GM18499 (cell line): ENCODE results near the gene ACTG1.

Source experiments
- ATAC-seq: cut with Tn5 transposase; IDR thresholded peaks from one replicate; pipeline ENCODE4 v1.9.1; 2021; ENCODE audit warnings: moderate number of reproducible peaks; ENCODE audit not compliant: insufficient read depth, unreplicated experiment

The ACTG1 gene

DNA sequence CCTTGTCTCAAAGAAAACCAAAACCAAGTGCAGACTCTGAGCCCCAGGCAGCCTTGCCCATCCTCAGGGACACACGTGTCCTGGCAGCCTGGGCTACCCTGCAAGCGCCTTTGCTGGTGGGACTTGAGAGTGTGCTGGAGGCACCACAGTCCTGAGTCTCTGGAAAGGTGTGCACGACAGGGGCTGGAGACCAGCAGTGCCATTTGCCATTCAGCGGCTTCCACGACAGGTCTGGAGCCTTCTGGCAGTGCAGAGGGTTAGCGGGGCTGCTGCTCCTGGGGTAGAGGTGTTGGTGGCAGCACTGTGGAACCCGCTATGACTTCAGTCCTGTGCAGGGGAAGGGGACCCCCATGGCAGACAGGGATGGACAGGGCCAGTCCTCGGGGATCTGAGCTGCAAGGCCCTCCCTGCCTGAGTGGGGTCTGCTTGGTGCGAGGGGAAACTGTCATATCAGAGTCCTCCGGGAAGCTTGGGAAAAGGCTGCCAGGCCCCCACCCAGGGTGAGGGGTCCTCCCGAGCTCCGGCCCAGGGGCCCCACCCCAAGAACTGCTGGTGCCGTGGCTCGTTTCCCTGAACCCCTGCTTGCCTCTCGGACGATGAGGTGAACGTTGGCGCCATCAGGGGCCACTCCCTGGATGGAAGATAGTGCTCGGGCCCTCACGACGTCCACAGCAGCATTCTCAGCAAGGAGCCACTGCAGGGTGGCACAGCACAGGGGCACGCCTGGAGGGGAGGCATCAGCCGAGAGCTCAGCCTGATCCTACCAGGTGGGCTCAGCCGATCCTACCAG lies 32.8 kb upstream of the ACTG1 start:
- no peak for ATAC-seq

DNA sequence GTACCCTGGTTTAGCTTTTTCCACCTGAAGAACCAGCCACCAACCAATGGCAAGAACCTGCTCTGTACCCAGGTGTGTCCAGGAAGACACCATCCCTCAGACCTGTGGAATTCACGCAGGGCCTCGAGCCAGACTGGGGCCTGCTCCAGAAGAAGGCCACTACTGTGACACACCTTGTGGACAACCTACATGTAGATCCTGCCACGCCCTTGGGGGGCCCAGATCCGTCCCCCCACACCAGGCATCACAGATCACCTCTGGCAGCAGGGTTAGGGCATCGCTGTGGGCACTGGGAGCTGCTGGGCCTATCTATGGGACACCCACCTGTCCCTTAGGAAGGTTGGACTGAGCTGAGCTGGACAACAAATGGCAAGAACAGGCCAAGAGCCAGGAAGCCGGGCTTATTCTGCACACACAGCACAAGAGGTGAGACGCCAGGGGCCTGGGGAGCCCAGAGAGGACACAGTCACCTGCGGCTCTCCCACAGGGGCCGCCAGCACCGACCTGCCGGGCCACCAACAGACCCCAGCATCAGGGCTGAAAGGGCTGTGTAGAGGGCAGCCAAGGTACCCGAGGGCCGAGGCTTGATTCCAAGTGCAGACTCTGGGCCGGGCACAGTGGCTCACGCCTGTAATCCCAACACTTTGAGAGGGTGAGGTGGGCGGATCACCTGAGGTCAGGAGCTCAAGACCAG lies 31.8 kb upstream of the ACTG1 start:
- no peak for ATAC-seq

DNA sequence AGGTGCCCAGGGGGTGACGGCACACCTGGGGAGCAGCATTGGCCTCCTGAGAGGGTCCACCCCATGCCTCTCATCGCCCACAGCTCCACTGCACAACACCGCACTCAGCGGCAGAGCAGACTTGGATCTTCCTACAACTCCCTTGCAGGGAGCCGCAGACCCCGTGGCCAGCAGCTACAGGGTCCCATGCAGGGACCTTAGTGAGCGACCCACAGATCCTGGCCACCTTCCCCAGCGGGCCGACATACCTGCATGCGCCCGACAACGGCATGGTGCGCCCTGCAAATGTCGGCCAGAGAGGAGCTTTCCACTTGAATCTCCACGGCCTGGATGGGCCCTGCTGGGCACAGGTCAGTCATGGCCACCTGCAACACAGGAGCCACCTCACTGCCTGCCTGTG lies 31.2 kb upstream of the ACTG1 start:
- no peak for ATAC-seq

DNA sequence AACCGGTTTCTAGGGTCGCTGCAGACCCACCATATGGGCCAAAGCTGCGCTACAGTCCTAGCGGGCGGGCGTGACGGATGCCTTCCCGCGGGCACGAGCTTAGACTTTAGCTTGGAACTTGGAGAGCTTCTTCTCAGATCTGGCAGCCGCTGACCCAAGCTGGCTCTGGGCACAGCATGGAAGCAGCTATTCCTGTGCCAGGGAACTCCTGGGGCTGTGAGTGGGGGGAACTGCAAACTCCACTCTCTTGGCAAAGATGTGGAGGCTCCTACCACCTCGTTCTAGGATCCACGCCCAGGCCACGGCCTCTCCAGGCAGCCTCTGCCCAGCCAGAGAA lies 30.7 kb upstream of the ACTG1 start:
- no peak for ATAC-seq

DNA sequence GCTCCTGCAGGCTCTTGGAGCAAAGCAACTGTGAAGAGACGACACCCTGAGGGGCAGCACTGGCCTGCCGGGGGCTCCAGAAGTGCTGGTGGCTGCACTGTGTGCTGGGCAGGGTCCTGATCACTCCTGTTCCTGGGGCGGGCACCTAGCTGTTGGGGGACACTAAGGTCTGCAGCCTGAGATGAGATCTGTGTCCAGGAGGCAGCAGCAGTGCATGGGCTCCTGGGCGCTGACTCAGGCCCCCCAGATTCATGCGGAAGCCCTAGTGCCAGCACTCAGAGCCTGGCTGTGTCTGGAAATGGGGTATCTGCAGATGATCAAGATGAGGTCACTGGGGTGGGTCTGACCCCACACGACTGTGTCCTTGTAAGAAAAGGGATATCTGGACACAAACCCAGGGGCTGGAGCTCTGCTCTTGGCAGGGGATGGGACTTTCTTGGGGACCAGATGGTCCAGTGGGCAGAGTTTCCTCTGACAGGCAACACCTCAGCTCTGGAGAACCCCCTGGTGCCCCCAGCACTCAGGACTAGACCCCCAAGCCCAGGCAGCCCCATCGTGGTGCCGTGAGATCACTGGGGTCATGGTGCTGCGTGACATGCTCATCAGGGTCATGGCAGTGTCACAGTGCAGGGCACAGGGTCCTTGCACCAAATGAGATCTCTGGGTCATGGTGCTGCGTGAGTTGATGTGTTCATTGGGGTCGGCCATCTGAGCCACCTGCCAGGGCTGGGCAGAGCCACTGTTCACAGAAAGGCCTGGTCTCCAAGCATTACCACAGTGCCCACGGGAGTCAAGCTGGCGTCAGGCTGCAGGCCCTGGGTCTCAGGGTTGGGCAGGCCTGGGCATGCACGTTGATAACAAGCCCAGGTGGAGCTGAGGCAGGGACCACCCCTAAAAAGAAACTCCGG lies 30.1 kb upstream of the ACTG1 start:
- ATAC-seq: no peak

DNA sequence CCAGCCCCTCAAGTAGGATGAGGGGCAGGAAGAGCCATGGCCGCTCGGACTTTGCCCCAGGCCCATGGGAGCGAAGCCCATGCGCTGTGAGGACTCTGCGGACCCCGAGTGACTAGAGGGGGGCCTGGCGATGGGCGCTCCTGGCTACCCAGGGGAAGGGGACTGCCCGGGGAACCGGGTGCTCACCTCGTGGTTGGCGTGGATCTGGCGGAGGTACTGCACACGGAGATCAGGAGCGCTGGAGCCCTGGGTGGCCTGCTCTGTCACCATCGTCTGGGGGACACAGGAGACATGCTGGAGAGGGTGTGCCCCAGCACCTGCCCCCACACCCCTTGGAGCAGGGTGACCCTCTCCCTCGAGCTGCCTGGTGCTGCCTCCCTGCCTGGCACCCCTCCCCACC lies 28.5 kb upstream of the ACTG1 start:
- ATAC-seq: no peak

DNA sequence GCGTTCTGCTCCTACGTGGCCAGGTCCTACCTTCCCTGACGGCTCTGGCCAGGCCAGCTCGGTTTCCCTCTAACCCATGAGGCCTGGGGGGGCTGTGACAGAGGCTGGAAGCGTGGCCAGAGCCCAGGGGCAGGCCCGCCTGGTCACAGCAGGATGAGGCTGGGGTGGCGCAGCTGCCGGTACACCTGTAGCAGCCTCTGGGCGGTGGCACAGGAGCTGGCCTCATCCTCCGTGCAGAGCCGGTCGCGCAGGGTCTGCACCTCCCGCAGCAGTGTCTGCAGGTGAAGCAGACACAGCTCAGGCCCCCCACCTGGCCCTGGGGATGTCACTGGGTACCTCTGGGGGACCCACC lies 28.1 kb upstream of the ACTG1 start:
- ATAC-seq: no peak

DNA sequence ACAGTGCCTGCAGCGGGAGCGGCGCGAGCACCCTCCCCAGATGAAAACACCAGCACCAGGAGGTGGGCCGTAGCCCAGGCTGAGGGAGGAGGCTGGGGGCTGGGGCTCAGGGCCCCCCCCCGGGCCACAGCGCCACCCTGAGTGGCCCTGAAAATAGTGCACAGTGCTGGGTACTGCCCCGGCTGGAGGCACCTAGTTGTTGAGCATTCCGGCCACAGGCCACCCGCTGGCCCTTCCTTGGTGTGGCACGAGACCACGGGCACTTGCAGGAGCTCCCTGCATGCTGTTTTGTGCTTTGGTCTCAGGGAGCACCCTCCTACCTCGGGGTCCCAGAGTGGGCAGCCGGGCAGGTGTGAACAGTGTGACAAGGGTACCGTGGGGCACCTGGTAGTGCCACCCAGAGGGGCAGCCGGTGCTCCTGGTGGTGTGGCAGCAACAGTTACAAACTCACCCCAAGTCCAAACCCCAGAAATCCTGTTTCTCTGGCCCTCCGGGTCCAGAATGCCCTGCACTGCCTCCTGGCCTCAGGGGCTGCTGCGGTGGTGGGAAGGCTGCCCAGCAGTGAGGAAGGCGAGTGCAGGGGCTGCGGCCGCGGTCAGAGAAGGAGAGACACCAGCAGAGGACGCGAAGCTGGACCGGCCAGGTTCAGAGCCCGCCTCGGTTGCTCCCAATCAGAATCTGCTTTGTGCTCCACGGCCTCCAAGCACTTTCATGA lies 27.5 kb upstream of the ACTG1 start:
- ATAC-seq: no peak

DNA sequence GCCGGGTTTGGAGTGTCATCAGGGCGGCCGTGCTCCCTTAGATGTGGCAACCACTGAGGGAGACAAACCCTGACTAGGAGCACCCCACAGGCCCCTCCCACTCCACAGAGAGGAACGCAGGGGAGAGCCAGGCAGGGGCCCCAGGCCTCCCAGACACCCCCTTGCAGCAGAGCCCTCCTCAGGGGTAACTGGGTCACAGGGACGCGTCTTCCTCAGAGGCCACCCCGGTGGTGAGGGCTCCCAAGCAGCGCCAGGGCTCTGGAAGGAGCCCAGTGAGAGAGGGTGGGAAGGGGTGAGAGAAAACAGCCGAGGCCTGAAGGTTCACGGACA lies 26.9 kb upstream of the ACTG1 start:
- ATAC-seq: no peak

DNA sequence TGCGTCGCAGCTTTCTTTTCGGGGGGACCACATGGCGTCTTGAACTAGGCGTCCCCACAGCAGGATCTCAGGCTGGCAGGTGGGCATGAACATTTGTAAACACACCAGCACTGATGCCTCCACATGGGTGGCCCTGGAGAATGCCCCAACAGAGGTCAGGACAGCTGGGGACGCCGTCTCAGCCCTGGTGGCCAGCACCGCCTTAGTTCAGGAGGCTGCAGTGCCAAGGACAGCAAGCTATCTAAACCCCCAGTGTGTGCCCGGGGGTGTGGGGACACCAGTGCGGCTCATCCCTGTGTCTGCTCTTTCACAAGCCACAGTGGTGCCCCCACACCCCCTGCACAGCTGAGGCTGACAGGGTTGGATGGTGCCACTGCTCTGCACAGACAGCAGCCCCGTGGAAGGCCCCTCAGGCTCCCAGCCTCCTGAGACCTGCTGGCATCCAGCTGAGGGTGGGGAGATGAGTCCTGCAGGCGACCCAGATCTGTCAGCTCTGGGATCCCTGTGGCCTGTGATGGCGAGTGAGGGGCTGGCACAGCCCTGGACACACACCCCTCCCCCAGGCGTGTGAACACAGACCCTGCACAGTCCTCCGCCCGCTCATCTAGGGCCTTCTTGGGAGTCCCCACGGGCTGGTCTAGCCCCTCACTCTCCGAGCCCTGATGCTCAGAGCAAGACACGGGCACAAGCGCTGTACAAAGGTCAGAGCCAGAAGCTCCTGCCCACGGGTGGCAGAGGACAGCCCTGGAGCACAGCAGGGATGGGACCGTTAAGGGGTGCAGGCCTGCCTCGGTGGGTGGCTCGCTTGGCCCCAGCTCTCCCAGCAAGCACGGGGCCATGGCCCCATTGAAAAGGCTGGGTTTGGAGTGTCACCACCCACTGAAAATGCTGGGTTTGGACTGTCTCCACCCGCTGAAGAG lies 26.3 kb upstream of the ACTG1 start:
- no peak for ATAC-seq

DNA sequence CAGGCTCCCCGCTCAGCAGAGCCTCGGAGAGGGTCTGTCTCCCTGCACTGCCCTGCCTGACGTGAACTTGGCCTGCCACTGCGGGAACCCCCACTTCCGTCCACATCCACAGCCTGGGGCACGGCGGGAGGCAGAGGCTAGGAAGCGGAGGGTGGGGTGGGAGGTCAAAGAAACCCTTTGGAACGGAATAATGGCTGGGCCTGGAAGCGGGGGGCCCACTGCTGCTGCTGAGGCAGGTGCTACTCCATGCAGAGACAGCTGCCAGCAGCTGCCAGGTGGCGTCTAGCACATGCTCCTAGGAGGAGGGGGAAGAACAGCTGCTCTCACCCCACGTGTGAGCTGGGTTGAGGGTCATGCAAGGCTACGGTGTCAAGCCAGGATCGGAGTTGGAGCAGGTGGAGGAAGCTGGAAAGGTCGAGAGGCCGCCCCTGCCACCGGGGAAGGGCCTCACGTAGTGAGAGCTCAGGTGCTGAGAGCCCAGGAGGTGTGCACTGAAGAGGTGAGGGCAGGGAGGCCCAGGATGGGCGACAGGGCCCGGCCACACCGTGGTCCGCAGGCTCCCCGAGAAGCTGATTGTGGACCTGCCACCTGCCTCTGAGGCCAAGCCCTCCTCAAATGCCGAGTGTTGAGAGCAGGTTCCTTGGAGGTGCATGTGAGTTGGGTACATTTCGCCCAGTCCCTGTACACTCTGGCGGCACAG lies 25.4 kb upstream of the ACTG1 start:
- no peak for ATAC-seq

DNA sequence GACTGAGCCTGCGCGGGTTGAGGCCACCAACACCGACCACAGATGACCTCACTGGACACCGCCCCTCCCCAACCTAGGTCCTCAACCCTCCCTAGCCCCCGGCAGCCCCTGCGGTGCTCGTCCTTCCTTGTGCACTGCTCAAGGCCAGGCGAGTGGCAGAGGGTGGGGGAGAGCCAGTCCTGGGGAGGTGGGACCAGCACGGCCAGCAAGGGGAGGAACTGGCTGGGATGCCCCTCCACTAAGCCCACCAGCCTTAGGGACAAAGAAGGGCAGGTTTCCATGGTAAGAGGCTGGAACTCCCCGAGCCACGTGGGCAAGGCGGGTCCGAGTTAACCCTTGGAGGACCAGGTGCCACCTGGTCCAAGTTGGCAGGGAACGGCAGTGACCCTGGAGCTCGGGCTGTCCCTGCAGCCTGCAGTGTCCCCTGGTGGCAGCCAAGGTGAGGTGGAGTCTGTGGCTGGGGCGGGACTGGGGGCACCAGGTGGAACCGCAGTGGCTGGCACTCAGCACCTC lies 24.8 kb upstream of the ACTG1 start:
- no peak for ATAC-seq

DNA sequence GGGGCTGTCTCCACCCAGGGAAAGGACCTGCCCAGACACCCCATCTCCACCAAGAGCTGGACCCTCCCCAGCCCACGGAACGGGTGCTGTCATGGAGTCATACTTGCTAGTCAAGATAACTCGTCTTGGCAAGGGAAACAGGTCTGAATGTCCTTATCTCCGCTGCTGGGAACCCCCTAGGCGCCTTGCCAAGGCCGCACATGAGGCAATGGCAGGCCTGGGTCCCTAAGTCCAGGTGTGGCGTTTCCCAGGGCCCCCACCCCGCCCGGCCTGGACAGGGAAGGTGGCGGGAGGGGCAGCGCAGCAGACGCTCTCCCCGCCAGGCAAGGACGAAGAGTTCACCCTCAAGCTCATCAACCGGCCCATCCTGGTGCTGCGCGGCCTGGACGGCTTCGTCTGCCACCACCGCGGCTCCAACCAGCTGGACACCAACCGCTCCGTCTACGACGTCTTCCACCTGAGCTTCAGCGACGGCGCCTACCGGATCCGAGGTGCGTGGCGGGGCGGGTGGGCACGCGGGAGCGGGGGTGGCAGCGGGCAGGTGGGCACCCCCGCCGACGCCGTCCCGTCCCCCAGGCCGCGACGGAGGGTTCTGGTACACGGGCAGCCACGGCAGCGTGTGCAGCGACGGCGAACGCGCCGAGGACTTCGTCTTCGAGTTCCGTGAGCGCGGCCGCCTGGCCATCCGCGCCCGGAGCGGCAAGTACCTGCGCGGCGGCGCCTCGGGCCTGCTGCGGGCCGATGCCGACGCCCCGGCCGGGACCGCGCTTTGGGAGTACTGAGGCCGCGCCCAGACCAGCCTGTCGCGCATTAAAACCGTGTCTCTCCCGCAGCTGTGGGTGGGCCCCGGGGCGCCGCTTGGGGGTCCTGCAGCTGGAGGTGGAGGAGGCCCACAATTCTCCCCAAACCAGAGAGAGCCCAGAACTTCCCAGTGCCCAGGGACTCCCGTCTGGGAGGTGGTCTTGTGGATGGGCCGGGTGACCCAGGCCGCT lies 24.0 kb upstream of the ACTG1 start:
- ATAC-seq: no peak

DNA sequence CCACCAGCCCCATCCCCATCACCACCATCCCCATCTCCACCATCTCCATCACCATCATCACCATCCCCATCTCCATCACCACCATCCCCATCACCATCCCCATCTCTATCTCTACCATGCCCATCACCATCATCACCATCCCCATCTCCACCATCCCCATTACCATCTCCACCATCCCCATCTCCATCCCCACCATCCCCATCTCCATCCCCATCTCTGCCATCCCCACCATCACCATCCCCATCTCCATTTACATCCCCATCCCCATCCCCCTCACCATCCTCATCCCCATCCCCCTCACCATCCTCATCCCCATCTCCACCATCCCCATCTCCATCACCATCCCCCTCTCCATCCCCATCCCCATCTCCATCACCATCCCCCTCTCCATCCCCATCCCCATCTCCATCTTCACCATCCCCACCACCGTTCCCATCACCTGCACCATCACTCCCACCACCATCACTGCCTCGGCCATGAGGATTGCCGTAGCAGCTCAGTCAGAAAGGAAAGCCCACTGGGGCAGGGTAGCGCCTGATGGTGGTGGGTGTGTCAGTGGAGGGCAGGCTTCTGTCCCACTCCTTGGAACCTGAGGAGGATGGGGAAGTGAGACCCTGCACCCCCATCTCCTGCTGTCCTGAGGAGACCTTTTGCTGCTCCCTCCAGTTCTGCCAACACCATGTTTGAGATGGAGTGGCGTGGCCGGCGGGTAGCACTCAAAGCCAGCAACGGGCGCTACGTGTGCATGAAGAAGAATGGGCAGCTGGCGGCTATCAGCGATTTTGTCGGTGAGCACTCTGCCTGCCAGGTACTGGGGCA lies 23.1 kb upstream of the ACTG1 start:
- no peak for ATAC-seq

DNA sequence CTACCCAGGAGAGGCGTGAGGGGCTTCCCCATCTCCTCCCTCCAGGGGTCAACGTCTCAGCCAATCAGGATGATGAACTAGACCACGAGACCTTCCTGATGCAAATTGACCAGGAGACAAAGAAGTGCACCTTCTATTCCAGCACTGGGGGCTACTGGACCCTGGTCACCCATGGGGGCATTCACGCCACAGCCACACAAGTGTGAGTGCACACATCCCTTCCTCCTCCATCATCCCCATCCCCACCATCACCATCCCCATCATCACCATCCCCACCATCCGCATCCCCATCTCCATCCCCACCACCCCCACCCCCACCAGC lies 22.4 kb upstream of the ACTG1 start:
- ATAC-seq: no peak

DNA sequence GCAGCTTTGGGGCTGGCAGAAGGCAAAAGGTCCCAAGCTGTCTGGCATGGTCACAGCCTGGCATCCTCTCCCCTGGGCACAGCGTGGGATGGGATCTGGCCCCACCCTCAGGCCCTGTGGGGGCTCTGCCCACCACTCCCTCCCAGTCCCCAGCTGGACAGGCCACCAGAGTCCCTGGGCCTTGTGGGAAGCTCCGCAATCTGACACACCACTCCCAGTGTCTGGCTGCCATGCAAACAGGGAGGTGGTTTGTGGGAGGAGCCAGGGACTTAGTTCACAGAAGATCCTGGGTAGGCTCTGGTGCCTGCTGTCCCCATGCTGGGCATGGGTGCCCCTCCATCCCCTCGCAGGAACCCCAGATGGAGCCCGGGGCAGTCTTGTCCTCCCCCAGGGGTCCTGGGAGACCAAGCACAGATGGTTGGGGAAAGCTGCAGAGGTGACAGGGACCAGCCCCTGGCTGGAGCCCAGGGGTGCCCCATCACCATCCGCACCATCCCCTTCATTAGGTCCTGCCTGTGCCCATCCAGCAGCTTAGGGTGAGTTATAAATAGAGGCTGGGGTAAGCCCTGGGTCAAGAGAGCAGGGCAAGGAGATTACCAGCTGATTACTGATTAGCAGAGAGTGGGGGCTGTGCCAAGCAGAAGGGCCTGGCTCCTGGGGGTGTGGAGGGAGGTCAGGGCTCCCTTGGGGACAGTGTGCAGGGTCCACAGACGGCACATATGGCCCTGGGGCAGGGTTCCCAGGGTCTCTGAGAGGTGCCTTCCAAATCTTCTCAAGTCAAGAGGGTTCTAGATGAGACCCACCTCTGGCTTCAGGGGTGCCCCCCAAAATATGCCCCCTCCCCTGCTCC lies 21.8 kb upstream of the ACTG1 start:
- no peak for ATAC-seq
